ENCODE data around the gene FCGBP.
"Not testable (repeated sequence)": the region's sequence is repeated elsewhere in the genome, so short reads cannot be mapped to it uniquely, and the experiment has no call there.

The FCGBP gene

GRCh38 chr19:39934584-39935363 is at the start of gene FCGBP:
Gene FCGBP, minus strand, starts transcription at chr19:39934634.
- no peak for DNase-seq (ENCODE audit: low read depth)

- DNase-seq (ENCODE audit: low read depth): no peak
Observed at GRCh38 chr19:39983695-39984300, 49.4 kb upstream of the FCGBP start.

GRCh38 chr19:39982883-39983282 is 48.4 kb upstream of the FCGBP start:
- no peak for DNase-seq (ENCODE audit: low read depth)

GRCh38 chr19:39974377-39975155 is 40.1 kb upstream of the FCGBP start:
- no peak for DNase-seq (ENCODE audit: low read depth)

GRCh38 chr19:39971380-39972035 is 37.1 kb upstream of the FCGBP start:
- peak; percentile 1 for DNase-seq (ENCODE audit: low read depth)

- DNase-seq (ENCODE audit: low read depth): peak; percentile 99
Observed at GRCh38 chr19:39970675-39971379, 36.4 kb upstream of the FCGBP start, which contains the start of gene PSMC4. Gene PSMC4, plus strand, starts transcription at chr19:39971165. Its CDS starts 38 bp downstream, at chr19:39971203.

- no peak for DNase-seq (ENCODE audit: low read depth)
Observed at GRCh38 chr19:39970425-39970674, 35.9 kb upstream of the FCGBP start.

GRCh38 chr19:39969681-39970424 is 35.4 kb upstream of the FCGBP start:
- DNase-seq (ENCODE audit: low read depth): no peak

GRCh38 chr19:39969266-39969665 is 34.8 kb upstream of the FCGBP start:
- DNase-seq (ENCODE audit: low read depth): no peak

- no peak for DNase-seq (ENCODE audit: low read depth)
Observed at GRCh38 chr19:39968789-39969188, 34.4 kb upstream of the FCGBP start.

GRCh38 chr19:39967561-39967960 is 33.1 kb upstream of the FCGBP start:
- DNase-seq (ENCODE audit: low read depth): no peak

- no peak for DNase-seq (ENCODE audit: low read depth)
Observed at GRCh38 chr19:39966617-39967016, 32.2 kb upstream of the FCGBP start.

GRCh38 chr19:39963898-39964297 is 29.5 kb upstream of the FCGBP start:
- DNase-seq (ENCODE audit: low read depth): no peak

- DNase-seq (ENCODE audit: low read depth): not testable (repeated sequence)
Observed at GRCh38 chr19:39959407-39959806, 25.0 kb upstream of the FCGBP start.

GRCh38 chr19:39958942-39959341 is 24.5 kb upstream of the FCGBP start:
- DNase-seq (ENCODE audit: low read depth): not testable (repeated sequence)

- DNase-seq (ENCODE audit: low read depth): not testable (repeated sequence)
Observed at GRCh38 chr19:39957886-39958285, 23.5 kb upstream of the FCGBP start.

- no peak for DNase-seq (ENCODE audit: low read depth)
Observed at GRCh38 chr19:39953915-39954314, 19.5 kb upstream of the FCGBP start.

GRCh38 chr19:39951686-39952085 is 17.3 kb upstream of the FCGBP start:
- DNase-seq (ENCODE audit: low read depth): peak; percentile 62

GRCh38 chr19:39951065-39951650 is 16.7 kb upstream of the FCGBP start:
- DNase-seq (ENCODE audit: low read depth): no peak

- DNase-seq (ENCODE audit: low read depth): no peak
Observed at GRCh38 chr19:39949026-39949747, 14.8 kb upstream of the FCGBP start.
